Endothelial cell of umbilical vein (primary cell): ENCODE measurements around the gene CCDC183. TPM values are rescaled to one million over a fixed set of nuclear protein-coding genes. Genes with fewer than 3 reads are reported as not detected.
A peak's percentile ranks its signal among the peaks of the same experiment; 100 is the strongest.

Experiments
- BruUV-seq: library from RNA; stranded (reverse); fragments of 400-500 nt; replicated peaks from 2 replicates; lab custom pipeline; 2021; lab: Mats Ljungman, UMichigan
- CTCF ChIA-PET: fragments of 300-600, 350-600 bp; sonication (Branson Sonifier 250); formaldehyde crosslinking; loops from one replicate; lab custom pipeline; 2021; ENCODE audit warnings: antibody characterized with exemption, inconsistent platforms; lab: Charles Lee
- POLR2A ChIA-PET: fragments of 300-600, 350-600 bp; sonication (Branson Sonifier 250); formaldehyde crosslinking; loops from one replicate; lab custom pipeline; 2021; ENCODE audit warnings: antibody characterized with exemption, inconsistent platforms; lab: Charles Lee
- DNase-seq: peaks from one replicate; pipeline ENCODE4 v3.0.0-alpha.2; 2011; ENCODE audit warnings: low read depth, low spot score
- FAIRE-seq: peaks from 2 replicates; lab custom pipeline; 2011; peaks lifted over from hg19 to GRCh38; lab: Jason Lieb, UNC
- H2AFZ ChIP-seq: 2 replicates; pipeline ENCODE4 v1.6.0; 2012; ENCODE audit warnings: low read depth, low read length, control low read depth, inconsistent platforms
- H3K27ac ChIP-seq: 2 replicates; pipeline ENCODE4 v1.5.1; 2011; ENCODE audit warnings: low read depth, mild to moderate bottlenecking, control low read depth, low read length, moderate library complexity; ENCODE audit not compliant: insufficient read depth
- H3K27me3 ChIP-seq, 2 experiments: 2 replicates each; pipeline versions ENCODE4 v1.6.0 to v1.6.1; 2011; ENCODE audit warnings: low read length in 2 of 2, mixed read lengths in 1 of 2; ENCODE audit not compliant: control insufficient read depth in 2 of 2, insufficient read depth in 2 of 2
- H3K36me3 ChIP-seq, 2 experiments: 2 replicates in 1 of 2; 3 replicates in 1 of 2; pipeline ENCODE4 v1.5.1; 2011; ENCODE audit warnings: low read length in 2 of 2, mild to moderate bottlenecking in 1 of 2, moderate library complexity in 1 of 2; ENCODE audit not compliant: control insufficient read depth in 2 of 2, insufficient read depth in 2 of 2; ENCODE audit errors: extremely low read depth in 1 of 2
- H3K4me1 ChIP-seq: 3 replicates; pipeline ENCODE4 v1.5.1; 2011; ENCODE audit warnings: mild to moderate bottlenecking, low read length; ENCODE audit not compliant: control insufficient read depth, insufficient read depth; ENCODE audit errors: extremely low read depth
- H3K4me2 ChIP-seq: 2 replicates; pipeline ENCODE4 v1.6.1; 2011; ENCODE audit warnings: low read length, control low read depth, mixed read lengths; ENCODE audit not compliant: insufficient read depth
- H3K4me3 ChIP-seq, 3 experiments: fragments of 200-600 bp in 1 of 3; sonication (generic), shearing (Covaris generic) in 1 of 3; replicated peaks in 1 of 3; 2 replicates each; pipeline ENCODE4 v1.5.1; 2011 to 2016; ENCODE audit warnings: control low read depth in 3 of 3, low read length in 3 of 3, mild to moderate bottlenecking in 2 of 3, inconsistent platforms in 1 of 3, low read depth in 1 of 3, moderate library complexity in 1 of 3; ENCODE audit not compliant: insufficient read depth in 1 of 3
- H3K79me2 ChIP-seq: 2 replicates; pipeline ENCODE4 v1.6.0; 2012; ENCODE audit warnings: low read length, inconsistent platforms; ENCODE audit not compliant: control insufficient read depth, insufficient read depth
- H3K9ac ChIP-seq: replicated peaks from 2 replicates; pipeline ENCODE3; 2011; ENCODE audit warnings: low read length, control low read depth; ENCODE audit not compliant: insufficient read depth; ENCODE audit errors: extremely low read depth
- H3K9me1 ChIP-seq: replicated peaks from 3 replicates; pipeline ENCODE4 v1.6.0; 2011; ENCODE audit warnings: mild to moderate bottlenecking, low read length; ENCODE audit not compliant: control insufficient read depth, insufficient read depth; ENCODE audit errors: extremely low read depth
- H3K9me3 ChIP-seq: replicated peaks from 2 replicates; pipeline ENCODE4 v1.5.1; 2012; ENCODE audit warnings: low read length, inconsistent platforms; ENCODE audit not compliant: control insufficient read depth, insufficient read depth
- H4K20me1 ChIP-seq: replicated peaks from 2 replicates; pipeline ENCODE3; 2011; ENCODE audit warnings: mild to moderate bottlenecking, low read length; ENCODE audit not compliant: control insufficient read depth, insufficient read depth; ENCODE audit errors: extremely low read depth
- EZH2 ChIP-seq: IDR thresholded peaks from 2 replicates; pipeline ENCODE4 v1.6.1; 2012; ENCODE audit warnings: borderline replicate concordance, low read depth, mild to moderate bottlenecking, moderate library complexity, low read length, inconsistent platforms; ENCODE audit not compliant: severe bottlenecking
- GATA2 ChIP-seq: IDR thresholded peaks from 2 replicates; pipeline ENCODE4 v1.7.0; 2011; ENCODE audit warnings: low read depth, mild to moderate bottlenecking, moderate library complexity, mixed read lengths, low read length; ENCODE audit not compliant: insufficient read length, insufficient read depth
- MYC ChIP-seq: IDR thresholded peaks from one replicate; pipeline ENCODE4 v1.6.1; 2011; ENCODE audit warnings: mild to moderate bottlenecking, low read depth, low read length
- dilution Hi-C: fragments of 300-500 bp; cut with MboI; formaldehyde crosslinking; loops from one replicate; pipeline ENCODE4 v1.15.0; 2019; ENCODE audit warnings: low sequenced_read_pairs; ENCODE audit not compliant: extremely low pct_ligation_motif_present
- intact Hi-C: fragments of 100-400 bp; cut with micrococcal nuclease; formaldehyde crosslinking; loops from one replicate; pipeline ENCODE4 v1.10.0; 2022
- polyA plus RNA-seq, 4 experiments: library from polyadenylated mRNA; depleted of rRNA in 3 of 4; stranded (reverse) in 3 of 4; unstranded in 1 of 4; fragments of >200 nt; gene quantifications; 2 replicates each; pipeline versions ENCODE4 v1.2.1 to v1.2.3, GENCODE V29; 2011 to 2012; ENCODE audit warnings: missing spikeins in 1 of 4
- total RNA-seq: library from RNA; stranded (reverse); gene quantifications from 2 replicates; pipeline ENCODE4 v1.2.3, GENCODE V29; 2021
- TF ChIP-seq, protein P1 (sequence below): IDR thresholded peaks from 2 replicates; pipeline ENCODE4 v1.6.1; 2011; ENCODE audit not compliant: insufficient read depth, insufficient read length

The CCDC183 gene
- total and polyA plus RNA-seq, 2 donors (not counting 3 experiments of a cell fraction or from before 2014, with no cell fraction given): 0.50 TPM; not detected in 1

DNA sequence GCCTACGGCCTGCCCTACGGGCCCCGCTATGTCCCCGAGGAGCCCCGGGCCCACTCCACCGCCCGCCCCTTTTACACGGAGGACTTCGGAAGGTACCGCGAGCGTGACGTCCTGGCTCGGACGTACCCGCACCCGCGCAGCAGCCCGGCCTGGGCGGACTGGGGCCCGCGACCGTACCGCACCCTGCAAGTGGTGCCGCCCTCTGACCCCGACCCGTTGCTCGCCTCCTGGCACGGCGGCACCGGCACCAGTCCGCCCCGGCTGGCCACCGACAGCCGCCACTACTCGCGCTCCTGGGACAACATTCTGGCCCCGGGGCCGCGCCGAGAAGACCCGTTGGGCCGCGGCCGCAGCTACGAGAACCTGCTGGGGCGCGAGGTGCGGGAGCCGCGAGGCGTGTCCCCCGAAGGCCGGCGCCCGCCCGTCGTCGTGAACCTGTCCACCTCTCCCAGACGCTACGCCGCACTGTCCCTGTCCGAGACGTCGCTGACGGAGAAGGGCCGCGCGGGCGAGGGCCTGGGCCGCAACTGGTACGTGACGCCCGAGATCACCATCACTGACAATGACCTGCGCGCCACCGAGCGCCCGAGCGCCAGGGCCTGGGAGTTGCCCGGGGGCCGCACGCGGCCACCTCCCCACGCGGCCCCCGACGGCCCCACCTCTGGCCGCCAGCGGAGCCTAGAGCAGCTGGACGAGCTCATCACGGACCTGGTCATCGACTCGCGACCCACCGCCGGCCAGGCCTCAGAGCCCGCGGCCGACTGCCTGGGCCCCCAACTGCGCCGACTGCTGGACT is 49.5 kb downstream of the CCDC183 start:
- Histone ChIP-seq H4K20me1 (no peaks in the 10 kb centered on the region), H3K27me3 (peaks cover 10 to 28% of the 10 kb centered on the region in 2 experiments), H3K9me3 (no peaks in the 10 kb centered on the region), H3K79me2 (no peaks in the 10 kb centered on the region), H3K4me1 (peaks cover 12% of the 10 kb centered on the region), H3K9ac (no peak overlapping the region), H3K4me3 (no peak overlapping the region), H3K36me3 (no peaks in the 10 kb centered on the region), H3K4me2 (no peak overlapping the region), H3K9me1 (no peaks in the 10 kb centered on the region), H3K27ac (no peak overlapping the region), H2AFZ (no peak overlapping the region)
- DNase-seq (no peak), FAIRE-seq (no peak)
- BruUV-seq: no TSS peak
- intact Hi-C loops (loop anchor here (5.0 kb wide), 1 partner anchor 53 kb away; the partner anchor contains the start of gene TMEM141), dilution Hi-C loops (no loop called here)
- ChIA-PET CTCF (interaction anchor here (1.0 to 1.4 kb wide), 2 partner anchors 10 to 38 kb away, joined by 3 read pairs; no protein-coding TSS in a partner anchor), POLR2A (interaction anchor here (0.6 kb wide), 1 partner anchor 378 kb away, joined by 3 read pairs; no protein-coding TSS in a partner anchor)
- TF ChIP-seq, protein P1, sequence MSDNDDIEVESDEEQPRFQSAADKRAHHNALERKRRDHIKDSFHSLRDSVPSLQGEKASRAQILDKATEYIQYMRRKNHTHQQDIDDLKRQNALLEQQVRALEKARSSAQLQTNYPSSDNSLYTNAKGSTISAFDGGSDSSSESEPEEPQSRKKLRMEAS: no peak
- no peak for TF ChIP-seq MYC
- TF ChIP-seq EZH2: peak; percentile 72
- no peak for TF ChIP-seq GATA2
